CD4-positive, CD25-positive, alpha-beta regulatory T cell (primary cell): ENCODE results near the gene IQCH. TPM values are rescaled to one million over a fixed set of nuclear protein-coding genes. Genes with fewer than 3 reads are reported as not detected.
A peak's percentile ranks its signal among the peaks of the same experiment; 100 is the strongest.

Source experiments
- ATAC-seq, 2 donors: fragments of 150-1000 bp; cut with Tn5 transposase; one replicate each; pipeline ENCODE4 v1.10.0; 2021; ENCODE audit warnings: low read depth in 2 of 2, moderate number of reproducible peaks in 2 of 2, moderate library complexity in 1 of 2
- DNase-seq, 3 donors: peaks; one replicate each; pipeline versions ENCODE4 v3.0.0 to v3.0.0-alpha.2; 2012 to 2022; ENCODE audit warnings: mixed read lengths in 1 of 3
- H3K27ac ChIP-seq: one replicate; pipeline ENCODE4 v1.7.0; 2013; ENCODE audit warnings: mild to moderate bottlenecking, low read length; ENCODE audit not compliant: insufficient read depth, poor library complexity, severe bottlenecking
- H3K27me3 ChIP-seq: one replicate; pipeline ENCODE4 v1.7.0; 2013; ENCODE audit warnings: low read length; ENCODE audit not compliant: control insufficient read depth, insufficient read depth
- H3K36me3 ChIP-seq: one replicate; pipeline ENCODE4 v1.7.0; 2013; ENCODE audit warnings: mild to moderate bottlenecking, low read length, moderate library complexity; ENCODE audit not compliant: control insufficient read depth, insufficient read depth
- H3K4me1 ChIP-seq: 2 replicates; pipeline ENCODE4 v1.7.0; 2013; ENCODE audit warnings: mild to moderate bottlenecking, low read length; ENCODE audit not compliant: insufficient read depth, control insufficient read depth, poor library complexity, severe bottlenecking
- H3K4me3 ChIP-seq: one replicate; pipeline ENCODE4 v1.7.0; 2013; ENCODE audit warnings: low read depth, mild to moderate bottlenecking, low read length, moderate library complexity
- H3K9me3 ChIP-seq, 2 experiments: 1 replicate in 1 of 2; 2 replicates in 1 of 2; pipeline ENCODE4 v1.7.0; 2013; ENCODE audit warnings: low read length in 2 of 2, mild to moderate bottlenecking in 1 of 2, moderate library complexity in 1 of 2; ENCODE audit not compliant: control insufficient read depth in 2 of 2
- H3K27ac Mint-ChIP-seq, 3 donors: one replicate each; pipeline ENCODE4 v1.8.0; 2020 to 2022; ENCODE audit warnings: mild to moderate bottlenecking in 3 of 3, mixed read lengths in 3 of 3, moderate library complexity in 2 of 3
- H3K27me3 Mint-ChIP-seq: one replicate; pipeline ENCODE4 v1.8.0; 2022; ENCODE audit warnings: mild to moderate bottlenecking, mixed read lengths
- H3K36me3 Mint-ChIP-seq: one replicate; pipeline ENCODE4 v1.8.0; 2020; ENCODE audit warnings: mixed read lengths
- H3K4me1 Mint-ChIP-seq, 4 donors: one replicate each; pipeline ENCODE4 v1.8.0; 2020 to 2022; ENCODE audit warnings: mixed read lengths in 4 of 4, mild to moderate bottlenecking in 1 of 4
- H3K4me3 Mint-ChIP-seq, 4 donors: one replicate each; pipeline ENCODE4 v1.8.0; 2020 to 2022; ENCODE audit warnings: mild to moderate bottlenecking in 4 of 4, mixed read lengths in 4 of 4, moderate library complexity in 3 of 4
- H3K9me3 Mint-ChIP-seq, 7 donors: one replicate each; pipeline ENCODE4 v1.8.0; 2020 to 2022; ENCODE audit warnings: mixed read lengths in 7 of 7, mild to moderate bottlenecking in 3 of 7, moderate library complexity in 2 of 7
- polyA plus RNA-seq, 4 donors: library from polyadenylated mRNA; unstranded; fragments of 300-500 nt; fragmentation: Illumina TruSeq; gene quantifications; one replicate each; pipeline ENCODE4 v1.2.3, GENCODE V29; 2021
- total RNA-seq: library from RNA; stranded (reverse); gene quantifications from one replicate; pipeline ENCODE4 v1.2.3, GENCODE V29; 2022

Gene IQCH
- total and polyA plus RNA-seq, 5 donors from 2014 or later = 0.32 to 0.54 (median 0.38) TPM; not detected in 2

DNA sequence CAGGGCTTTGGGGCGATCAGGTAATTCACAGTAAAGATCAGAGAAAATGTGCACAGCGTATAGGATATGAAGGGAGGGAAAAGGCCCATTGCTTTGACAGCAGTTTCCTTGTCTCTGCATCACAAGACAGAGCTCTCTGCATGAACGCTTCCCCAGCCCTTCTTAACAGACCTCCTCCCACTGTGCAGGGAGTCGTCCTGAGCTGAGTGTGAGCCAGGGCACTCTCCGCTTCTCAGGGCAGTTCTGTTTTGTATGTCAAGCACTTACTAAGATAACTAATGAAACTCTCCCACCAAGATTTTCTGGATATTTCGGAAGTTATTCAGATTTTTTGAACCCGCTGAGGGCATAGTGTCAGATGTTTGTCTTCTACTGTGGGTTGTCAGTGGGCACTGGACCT lies 160.6 kb downstream of the IQCH start:
- no peaks in the 10 kb centered on the region for H3K27me3 Mint-ChIP-seq
- no peak overlapping the region for H3K27ac ChIP-seq
- no peak overlapping the region for H3K27ac Mint-ChIP-seq

DNA sequence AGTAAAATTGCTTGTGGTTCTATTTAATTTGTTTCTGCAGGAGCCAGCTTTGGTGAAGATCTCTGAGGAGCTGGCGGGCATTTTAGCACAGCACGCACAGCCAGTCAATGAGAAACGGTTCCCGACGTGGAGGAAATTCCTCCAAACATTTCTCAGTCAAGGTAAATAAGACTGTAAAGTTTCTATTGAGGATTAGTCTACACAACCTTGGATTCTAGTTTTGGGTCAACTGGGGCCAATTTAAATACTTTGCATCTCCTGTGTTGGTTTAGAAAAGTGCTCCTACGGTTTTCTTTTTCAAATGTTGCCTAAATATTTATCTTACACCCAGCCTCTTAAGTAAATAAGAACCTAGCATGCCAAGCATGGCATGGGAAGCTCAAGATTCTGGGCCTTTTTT lies 162.3 kb downstream of the IQCH start:
- Histone ChIP-seq H3K36me3 (no peaks in the 10 kb centered on the region), H3K4me1 (no peaks in the 10 kb centered on the region), H3K27ac (no peak overlapping the region), H3K4me3 (no peak overlapping the region), H3K27me3 (peaks cover 3% of the 10 kb centered on the region), H3K9me3 (no peaks in the 10 kb centered on the region)
- Mint-ChIP-seq H3K27ac (no peak overlapping the region), H3K4me1 (peaks cover 0 to 3% (median 0%) of the 10 kb centered on the region in 4 donors), H3K9me3 (no peaks in the 10 kb centered on the region), H3K4me3 (no peak overlapping the region), H3K36me3 (peaks cover 9% of the 10 kb centered on the region), H3K27me3 (no peaks in the 10 kb centered on the region)
- DNase-seq (no peak), ATAC-seq (no peak)

More for the DNA sequence above, 160.6 kb downstream of the IQCH start:
- no peak overlapping the region for H3K4me3 ChIP-seq
- Mint-ChIP-seq H3K4me1 (peaks cover 0 to 3% (median 0%) of the 10 kb centered on the region in 4 donors), H3K9me3 (no peaks in the 10 kb centered on the region), H3K36me3 (peaks cover 9% of the 10 kb centered on the region), H3K4me3 (no peak overlapping the region)
- DNase-seq (no peak), ATAC-seq (no peak)
- no peaks in the 10 kb centered on the region for H3K36me3 ChIP-seq
- no peaks in the 10 kb centered on the region for H3K4me1 ChIP-seq
- peaks cover 3% of the 10 kb centered on the region for H3K27me3 ChIP-seq
- H3K9me3 ChIP-seq = no peaks in the 10 kb centered on the region

DNA sequence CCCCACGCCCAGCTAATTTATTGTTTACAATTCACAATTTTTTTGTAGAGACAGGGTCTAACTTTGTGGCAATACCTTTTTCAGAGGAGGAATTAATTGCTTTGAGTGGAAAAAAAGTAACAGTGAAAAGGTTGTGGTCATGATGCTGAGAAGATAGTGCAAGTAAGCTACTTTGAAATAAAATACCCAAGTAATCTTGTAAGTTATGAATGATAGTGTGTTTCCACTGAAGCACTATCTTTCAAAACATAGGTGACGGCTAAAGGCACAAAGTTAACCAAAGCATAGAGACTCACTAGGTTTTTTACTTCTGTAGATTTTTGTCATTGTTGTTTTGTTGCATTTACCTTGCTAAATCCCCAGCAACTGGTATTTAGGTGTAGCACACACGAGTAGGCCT lies 165.1 kb downstream of the IQCH start:
- Histone ChIP-seq H3K27me3 (no peaks in the 10 kb centered on the region), H3K4me1 (no peaks in the 10 kb centered on the region), H3K4me3 (no peak overlapping the region), H3K36me3 (no peaks in the 10 kb centered on the region), H3K9me3 (no peaks in the 10 kb centered on the region), H3K27ac (no peak overlapping the region)
- H3K4me3 Mint-ChIP-seq = no peak overlapping the region
- peaks cover 12% of the 10 kb centered on the region for H3K36me3 Mint-ChIP-seq
- H3K4me1 Mint-ChIP-seq = no peaks in the 10 kb centered on the region
- ATAC-seq (no peak), DNase-seq (no peak)
- no peaks in the 10 kb centered on the region for H3K27me3 Mint-ChIP-seq
- no peaks in the 10 kb centered on the region for H3K9me3 Mint-ChIP-seq
- H3K27ac Mint-ChIP-seq = no peak overlapping the region

DNA sequence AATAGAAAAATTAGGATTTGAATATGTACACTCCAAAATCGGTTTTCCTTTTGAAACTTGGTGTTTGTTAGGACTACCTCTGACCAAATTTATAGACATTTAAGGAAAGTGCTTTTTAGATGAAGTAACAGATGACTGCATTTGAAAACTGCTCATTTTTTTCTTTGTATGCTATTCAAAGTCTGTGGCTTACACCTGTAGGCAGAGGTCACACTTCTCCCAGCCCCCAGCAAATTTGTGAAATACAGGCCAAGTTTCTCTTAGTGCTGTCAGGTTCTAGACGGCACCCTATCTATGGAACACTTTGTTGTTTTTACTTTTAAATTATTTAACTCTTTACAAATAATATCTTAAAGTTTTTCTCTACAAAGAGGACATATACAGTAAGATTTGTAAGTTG lies 165.6 kb downstream of the IQCH start:
- no peak overlapping the region for H3K4me3 Mint-ChIP-seq
- DNase-seq (no peak), ATAC-seq (no peak)
- no peaks in the 10 kb centered on the region for H3K9me3 Mint-ChIP-seq
- H3K27ac Mint-ChIP-seq = no peak overlapping the region
- Histone ChIP-seq H3K4me1 (no peaks in the 10 kb centered on the region), H3K27me3 (no peaks in the 10 kb centered on the region), H3K4me3 (no peak overlapping the region), H3K36me3 (no peaks in the 10 kb centered on the region), H3K9me3 (no peaks in the 10 kb centered on the region), H3K27ac (no peak overlapping the region)
- H3K4me1 Mint-ChIP-seq = no peaks in the 10 kb centered on the region
- H3K36me3 Mint-ChIP-seq = peaks cover 8% of the 10 kb centered on the region
- no peaks in the 10 kb centered on the region for H3K27me3 Mint-ChIP-seq

DNA sequence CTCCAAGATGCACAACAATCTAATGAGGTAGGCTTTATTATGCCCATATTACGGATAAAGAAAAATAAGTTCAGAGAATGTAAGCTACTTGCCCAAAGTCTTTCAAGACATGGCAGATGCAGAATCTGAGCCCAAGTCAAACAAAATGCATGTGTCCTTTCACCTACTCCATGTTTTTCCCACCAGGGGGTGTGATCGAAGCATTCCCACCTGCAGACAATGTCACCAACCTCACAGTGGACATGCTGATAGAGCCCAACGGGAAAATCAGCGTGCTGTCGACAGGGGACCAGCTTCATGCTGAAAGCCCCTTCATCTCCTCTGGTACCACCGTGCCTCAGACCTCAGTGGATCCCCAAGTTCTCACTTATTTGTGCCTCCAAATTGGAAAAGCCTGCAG lies 166.5 kb downstream of the IQCH start:
- ATAC-seq = no peak
- no peaks in the 10 kb centered on the region for H3K9me3 Mint-ChIP-seq
- no peak overlapping the region for H3K4me3 ChIP-seq
- H3K9me3 ChIP-seq = no peaks in the 10 kb centered on the region
- H3K4me3 Mint-ChIP-seq = no peak overlapping the region
- peaks cover 4% of the 10 kb centered on the region for H3K36me3 Mint-ChIP-seq
- H3K27me3 ChIP-seq = no peaks in the 10 kb centered on the region
- no peak overlapping the region for H3K27ac ChIP-seq
- no peak for DNase-seq
- H3K4me1 Mint-ChIP-seq = no peaks in the 10 kb centered on the region
- H3K4me1 ChIP-seq = no peaks in the 10 kb centered on the region
- H3K27me3 Mint-ChIP-seq = no peaks in the 10 kb centered on the region
- H3K36me3 ChIP-seq = no peaks in the 10 kb centered on the region
- no peak overlapping the region for H3K27ac Mint-ChIP-seq

DNA sequence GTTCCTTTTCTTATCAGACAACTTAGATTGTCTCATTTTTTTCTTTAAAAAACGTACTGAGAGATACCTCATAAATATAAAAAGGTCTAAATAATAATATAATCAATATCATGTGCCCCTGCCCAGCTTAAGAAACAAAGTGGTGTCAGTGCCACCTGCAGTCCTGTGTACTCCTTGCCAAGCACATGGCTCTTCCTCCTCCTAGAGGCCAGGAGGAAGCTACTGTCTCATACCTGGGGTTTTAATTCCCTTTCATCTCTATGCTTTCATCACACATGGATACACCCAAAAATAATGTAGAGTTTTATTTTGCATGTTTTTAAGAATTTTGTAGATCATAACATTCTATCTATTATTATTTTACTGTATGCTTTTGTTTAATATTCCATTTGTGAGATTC lies 167.7 kb downstream of the IQCH start:
- Histone ChIP-seq H3K4me3 (no peak overlapping the region), H3K9me3 (no peaks in the 10 kb centered on the region), H3K4me1 (no peaks in the 10 kb centered on the region), H3K27ac (no peak overlapping the region), H3K36me3 (no peaks in the 10 kb centered on the region), H3K27me3 (no peaks in the 10 kb centered on the region)
- H3K36me3 Mint-ChIP-seq = peaks cover 4% of the 10 kb centered on the region
- H3K9me3 Mint-ChIP-seq = no peaks in the 10 kb centered on the region
- DNase-seq (peak in 1 of 3 donors; percentile 14), ATAC-seq (no peak)
- no peaks in the 10 kb centered on the region for H3K27me3 Mint-ChIP-seq
- no peak overlapping the region for H3K4me3 Mint-ChIP-seq
- no peak overlapping the region for H3K27ac Mint-ChIP-seq
- no peaks in the 10 kb centered on the region for H3K4me1 Mint-ChIP-seq

DNA sequence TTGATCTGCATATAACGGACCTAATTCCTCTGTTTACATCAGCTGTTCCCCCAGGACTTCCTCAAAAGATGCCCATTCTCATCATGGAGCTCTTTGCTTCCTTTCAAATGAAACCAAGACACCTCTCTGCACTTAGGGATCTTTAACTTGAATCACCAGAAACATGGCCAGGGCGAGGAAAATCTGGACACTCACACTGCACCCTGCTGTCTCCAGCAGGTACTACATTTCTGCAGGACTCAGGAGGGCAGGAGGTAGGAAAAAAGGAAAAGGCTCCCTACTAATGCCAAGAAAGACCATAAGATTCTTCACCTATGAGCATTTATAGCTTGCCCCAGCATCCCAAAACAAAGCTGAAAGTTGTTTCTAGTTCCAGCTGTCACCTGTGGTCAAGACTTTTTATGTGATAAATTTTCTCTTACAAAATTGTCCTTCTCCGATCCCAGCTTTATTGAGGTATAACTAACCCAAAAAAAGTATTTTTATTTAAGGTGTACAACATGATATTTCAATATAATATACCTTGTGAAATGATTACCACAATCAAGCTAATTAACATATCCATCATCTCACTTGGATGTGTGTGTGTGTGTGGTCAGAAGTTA lies 179.0 kb downstream of the IQCH start:
- no peaks in the 10 kb centered on the region for H3K27me3 Mint-ChIP-seq
- H3K27ac Mint-ChIP-seq = no peak overlapping the region
- peak in 1 of 3 donors; percentile 27 for DNase-seq
- no peak overlapping the region for H3K4me3 ChIP-seq
- H3K9me3 ChIP-seq = no peaks in the 10 kb centered on the region
- no peak overlapping the region for H3K4me3 Mint-ChIP-seq
- H3K27me3 ChIP-seq = no peaks in the 10 kb centered on the region
- peaks cover 0 to 2% (median 0%) of the 10 kb centered on the region in 7 donors for H3K9me3 Mint-ChIP-seq
- peaks cover 7% of the 10 kb centered on the region for H3K36me3 Mint-ChIP-seq
- no peak for ATAC-seq
- no peaks in the 10 kb centered on the region for H3K4me1 ChIP-seq
- no peak overlapping the region for H3K27ac ChIP-seq
- no peaks in the 10 kb centered on the region for H3K4me1 Mint-ChIP-seq
- H3K36me3 ChIP-seq = no peaks in the 10 kb centered on the region
